Measurements from ENCODE around the gene CDK16. TPM values are rescaled to one million over a fixed set of nuclear protein-coding genes. Genes with fewer than 3 reads are reported as not detected.

CDK16 gene
- total and polyA plus RNA-seq, 2 donors (not counting 1 experiment from before 2014, with no cell fraction given), result 68.2 to 92.9 TPM

DNA sequence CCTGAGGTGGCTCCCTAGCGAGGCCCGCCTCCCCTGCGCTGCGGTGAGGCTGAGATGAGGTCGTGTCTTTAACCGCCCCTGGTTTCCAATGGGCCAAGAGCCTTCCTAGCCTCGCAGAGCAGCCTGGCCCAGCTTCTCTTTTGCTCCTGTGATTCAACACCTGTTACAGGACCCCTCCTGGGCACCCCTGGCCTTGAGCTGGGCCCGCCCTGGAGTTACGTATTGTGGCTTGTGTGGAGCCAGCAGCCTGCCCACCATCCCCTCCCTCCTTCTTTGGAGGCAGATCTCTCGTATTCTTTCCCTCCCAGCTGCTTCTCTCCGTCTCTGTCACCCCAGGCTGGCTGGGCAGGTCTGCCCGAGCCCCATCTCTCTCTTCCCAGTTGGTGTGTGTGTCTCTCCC lies 44.1 kb upstream of the CDK16 start:
- Histone ChIP-seq H3K4me1 (ENCODE audit: control insufficient read depth in 2 of 2, insufficient read depth in 2 of 2, low read length in 2 of 2) (no peaks in the 10 kb centered on the region), H3K4me3 (ENCODE audit: control extremely low read depth in 1 of 5, extremely low read depth in 1 of 5, insufficient read depth in 1 of 5, low read depth in 2 of 5, low read length in 4 of 5) (no peak overlapping the region), H3K36me3 (replicated peaks in 1 of 2; ENCODE audit: control extremely low read depth in 1 of 2, control insufficient read depth in 1 of 2, extremely low read depth in 1 of 2, insufficient read depth in 2 of 2, low read length in 1 of 2) (peaks cover 0 to 50% of the 10 kb centered on the region in 2 experiments), H3K9me3 (ENCODE audit: control extremely low read depth in 1 of 3, control insufficient read depth in 2 of 3, insufficient read depth in 1 of 3, low read length in 2 of 3) (no peaks in the 10 kb centered on the region), H3K9ac (ENCODE audit: low read length) (no peak overlapping the region), H3K4me2 (replicated peaks; ENCODE audit: low read depth, low read length, poor library complexity, severe bottlenecking) (no peak overlapping the region), H3K27me3 (replicated peaks in 1 of 4; ENCODE audit: control extremely low read depth in 1 of 4, control insufficient read depth in 3 of 4, insufficient read depth in 4 of 4, low read length in 3 of 4) (no peaks in the 10 kb centered on the region), H4K20me1 (ENCODE audit: control insufficient read depth, insufficient read depth, low read length, poor library complexity, severe bottlenecking) (peaks cover 11% of the 10 kb centered on the region), H3K27ac (ENCODE audit: low read length in 2 of 2) (no peak overlapping the region), H2AFZ (ENCODE audit: insufficient read depth, low read depth, low read length, poor library complexity, severe bottlenecking) (no peak overlapping the region), H3K79me2 (ENCODE audit: control insufficient read depth, insufficient read depth, low read length) (peaks cover 21% of the 10 kb centered on the region)
- no peaks in the 10 kb centered on the region for H3K4me1 Mint-ChIP-seq
- no peak overlapping the region for H3K27ac Mint-ChIP-seq
- no peak for ATAC-seq (ENCODE audit: low read depth)
- H3K9me3 Mint-ChIP-seq (ENCODE audit: insufficient read depth), result no peaks in the 10 kb centered on the region
- ChIA-PET CTCF (no interaction called here), POLR2A (interaction anchor here (0.5 kb wide), 1 partner anchor 8 kb away, joined by 3 read pairs; no protein-coding TSS in a partner anchor)
- no peaks in the 10 kb centered on the region for H3K27me3 Mint-ChIP-seq
- H3K4me3 Mint-ChIP-seq, result no peak overlapping the region
- TF ChIP-seq EZH2 (IDR thresholded peaks at IDR 0.05; ENCODE audit: borderline replicate concordance, insufficient read depth, low read depth, low read length, poor library complexity, severe bottlenecking), result no peak
- TF ChIP-seq, protein P1, sequence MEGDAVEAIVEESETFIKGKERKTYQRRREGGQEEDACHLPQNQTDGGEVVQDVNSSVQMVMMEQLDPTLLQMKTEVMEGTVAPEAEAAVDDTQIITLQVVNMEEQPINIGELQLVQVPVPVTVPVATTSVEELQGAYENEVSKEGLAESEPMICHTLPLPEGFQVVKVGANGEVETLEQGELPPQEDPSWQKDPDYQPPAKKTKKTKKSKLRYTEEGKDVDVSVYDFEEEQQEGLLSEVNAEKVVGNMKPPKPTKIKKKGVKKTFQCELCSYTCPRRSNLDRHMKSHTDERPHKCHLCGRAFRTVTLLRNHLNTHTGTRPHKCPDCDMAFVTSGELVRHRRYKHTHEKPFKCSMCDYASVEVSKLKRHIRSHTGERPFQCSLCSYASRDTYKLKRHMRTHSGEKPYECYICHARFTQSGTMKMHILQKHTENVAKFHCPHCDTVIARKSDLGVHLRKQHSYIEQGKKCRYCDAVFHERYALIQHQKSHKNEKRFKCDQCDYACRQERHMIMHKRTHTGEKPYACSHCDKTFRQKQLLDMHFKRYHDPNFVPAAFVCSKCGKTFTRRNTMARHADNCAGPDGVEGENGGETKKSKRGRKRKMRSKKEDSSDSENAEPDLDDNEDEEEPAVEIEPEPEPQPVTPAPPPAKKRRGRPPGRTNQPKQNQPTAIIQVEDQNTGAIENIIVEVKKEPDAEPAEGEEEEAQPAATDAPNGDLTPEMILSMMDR (IDR thresholded peaks at IDR 0.05), result no peak
- intact Hi-C loops (cut with micrococcal nuclease), result no loop called here
- 95% methylated on average over 6 of the region's 12 CpGs for WGBS (ENCODE audit: insufficient coverage)
- DNase-seq, result no peak

DNA sequence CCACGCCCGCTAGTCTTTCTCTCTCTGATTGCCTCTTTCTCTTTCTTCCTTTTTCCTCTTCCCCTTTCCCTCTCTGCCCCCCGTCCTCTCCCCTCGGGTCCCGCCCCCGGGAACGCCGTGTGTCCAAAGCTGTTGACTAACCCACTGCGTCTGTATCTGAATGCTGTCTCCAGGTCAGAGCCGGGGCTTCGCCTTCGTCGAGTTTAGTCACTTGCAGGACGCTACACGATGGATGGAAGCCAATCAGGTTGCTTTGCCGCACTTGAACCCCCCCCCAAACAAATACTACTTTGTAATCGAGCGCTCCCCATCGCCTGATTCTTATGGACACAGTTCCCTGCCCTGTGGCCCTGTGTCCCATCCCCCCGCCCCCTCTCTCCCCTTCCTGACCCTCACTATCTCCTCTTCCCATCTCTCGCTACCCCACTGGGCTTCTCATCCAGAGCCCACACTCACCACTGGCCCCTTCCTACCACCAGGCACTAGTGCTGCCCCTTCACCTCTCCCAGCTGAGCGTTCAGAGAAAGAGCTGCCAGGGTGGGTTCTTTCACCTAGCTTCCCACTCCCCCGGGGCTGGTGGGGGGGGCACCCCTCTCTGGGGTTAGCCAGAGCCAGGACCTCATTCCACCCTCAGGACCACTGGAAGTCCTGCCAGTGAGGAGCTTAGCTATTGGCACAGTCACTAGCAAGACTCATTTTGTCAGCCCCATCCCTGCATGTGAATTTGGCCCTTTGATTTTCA lies 43.5 kb upstream of the CDK16 start:
- Mint-ChIP-seq H3K4me3 (no peak overlapping the region), H3K27me3 (no peaks in the 10 kb centered on the region), H3K27ac (no peak overlapping the region), H3K4me1 (no peaks in the 10 kb centered on the region), H3K9me3 (ENCODE audit: insufficient read depth) (no peaks in the 10 kb centered on the region)
- Histone ChIP-seq H3K4me3 (ENCODE audit: control extremely low read depth in 1 of 5, extremely low read depth in 1 of 5, insufficient read depth in 1 of 5, low read depth in 2 of 5, low read length in 4 of 5) (no peak overlapping the region), H3K4me2 (replicated peaks; ENCODE audit: low read depth, low read length, poor library complexity, severe bottlenecking) (no peak overlapping the region), H3K27ac (ENCODE audit: low read length in 2 of 2) (no peak overlapping the region), H2AFZ (ENCODE audit: insufficient read depth, low read depth, low read length, poor library complexity, severe bottlenecking) (no peak overlapping the region), H3K27me3 (replicated peaks in 1 of 4; ENCODE audit: control extremely low read depth in 1 of 4, control insufficient read depth in 3 of 4, insufficient read depth in 4 of 4, low read length in 3 of 4) (no peaks in the 10 kb centered on the region), H4K20me1 (ENCODE audit: control insufficient read depth, insufficient read depth, low read length, poor library complexity, severe bottlenecking) (peaks cover 6% of the 10 kb centered on the region), H3K9me3 (ENCODE audit: control extremely low read depth in 1 of 3, control insufficient read depth in 2 of 3, insufficient read depth in 1 of 3, low read length in 2 of 3) (no peaks in the 10 kb centered on the region), H3K4me1 (ENCODE audit: control insufficient read depth in 2 of 2, insufficient read depth in 2 of 2, low read length in 2 of 2) (no peaks in the 10 kb centered on the region), H3K36me3 (replicated peaks in 1 of 2; ENCODE audit: control extremely low read depth in 1 of 2, control insufficient read depth in 1 of 2, extremely low read depth in 1 of 2, insufficient read depth in 2 of 2, low read length in 1 of 2) (peaks cover 0 to 51% of the 10 kb centered on the region in 2 experiments), H3K79me2 (ENCODE audit: control insufficient read depth, insufficient read depth, low read length) (peaks cover 15% of the 10 kb centered on the region), H3K9ac (ENCODE audit: low read length) (no peak overlapping the region)
- intact Hi-C loops (cut with micrococcal nuclease), result no loop called here
- POLR2A ChIA-PET, result interaction anchor here (0.5 kb wide), 1 partner anchor 9 kb away, joined by 3 read pairs; no protein-coding TSS in a partner anchor
- CTCF ChIA-PET, result no interaction called here
- ATAC-seq (ENCODE audit: low read depth) (no peak), DNase-seq (no peak)
- TF ChIP-seq, protein P1 (IDR thresholded peaks at IDR 0.05), result no peak
- no peak for TF ChIP-seq EZH2 (IDR thresholded peaks at IDR 0.05; ENCODE audit: borderline replicate concordance, insufficient read depth, low read depth, low read length, poor library complexity, severe bottlenecking)
- 99% methylated on average over 11 of the region's 23 CpGs for WGBS (ENCODE audit: insufficient coverage)

Data from B cell (primary cell).